Psoas muscle (tissue), 8 donors: ENCODE measurements around the gene CCNJ. TPM values are rescaled to one million over a fixed set of nuclear protein-coding genes. Genes with fewer than 3 reads are reported as not detected.

Experiments
- ATAC-seq, 4 donors: fragments of 200-7000 bp; cut with Tn5 transposase; one replicate each; pipeline ENCODE4 v1.9.1; 2020; ENCODE audit warnings: moderate library complexity in 3 of 4, mild to moderate bottlenecking in 2 of 4
- DNase-seq, 2 donors: peaks; one replicate each; pipeline ENCODE4 v3.0.0-alpha.2; 2020
- H3K27ac ChIP-seq: fragments of 200-600 bp; one replicate; pipeline ENCODE4 v1.8.0; 2022
- H3K27me3 ChIP-seq, 3 donors: fragments of 200-600 bp in 1 of 3; one replicate each; pipeline versions ENCODE4 v1.6.1 to v1.8.0; 2013 to 2022; ENCODE audit warnings: low read length in 2 of 3, mild to moderate bottlenecking in 2 of 3, moderate library complexity in 1 of 3; ENCODE audit not compliant: insufficient read depth in 3 of 3
- H3K36me3 ChIP-seq, 2 donors: fragments of 200-600 bp in 1 of 2; one replicate each; pipeline versions ENCODE4 v1.6.1 to v1.8.0; 2013 to 2022; ENCODE audit warnings: low read depth in 1 of 2, mild to moderate bottlenecking in 1 of 2, moderate library complexity in 1 of 2; ENCODE audit not compliant: insufficient read depth in 1 of 2
- H3K4me1 ChIP-seq: fragments of 200-600 bp; one replicate; pipeline ENCODE4 v1.8.0; 2022
- H3K4me3 ChIP-seq: fragments of 200-600 bp; one replicate; pipeline ENCODE4 v1.8.0; 2022; ENCODE audit warnings: mild to moderate bottlenecking
- H3K9me3 ChIP-seq: fragments of 200-600 bp; one replicate; pipeline ENCODE4 v1.8.0; 2022
- WGBS, 3 donors: extraction: QIAGEN DNeasy Blood & Tissue Kit; methylation state at CpG; one replicate each; pipeline versions ENCODE4 v1.1.6 to v1.1.7; 2013; 5-methylcytosine and 5-hydroxymethylcytosine counted together
- intact Hi-C, 2 donors: fragments of 100-400 bp; cut with DNase I; formaldehyde crosslinking; loops; one replicate each; pipeline versions ENCODE4 v1.11.0 to v1.14.2; 2022
- polyA plus RNA-seq, 3 donors: library from polyadenylated mRNA; stranded (reverse); fragments of 200-250 nt; gene quantifications; one replicate each; pipeline ENCODE4 v1.2.3, GENCODE V29; 2013
- total RNA-seq, 4 donors: library from RNA; stranded (reverse); fragmentation: NEBNext Ultra II Directional in 2 of 4; extraction: Animal tissue kit (Norgen Biotek cat#: 25700) in 2 of 4; gene quantifications; one replicate each; pipeline versions ENCODE4 v1.2.1 to v1.2.4, GENCODE V29; 2021 to 2023
- TF ChIP-seq, protein P1 (sequence below): fragments of 200-600 bp; IDR thresholded peaks from one replicate; pipeline ENCODE4 v1.8.0; 2022; ENCODE audit warnings: antibody characterized with exemption
- donor health status: healthy with polysubstance abuse.
- donor health status: DM: no; HTN: no; CAD: no; lungs with moderate emphysema.
- donor health status: Bipolar disorder and iron deficiency.
- donor health status: healthy.
- donor health status: DM: yes; HTN: yes; CAD: no.
- donor health status: DM: no; HTN: no; CAD: no.
- donor health status: DM: no; HTN: no; CAD: no.
- donor health status: DM: yes; HTN: yes; CAD: no.

Gene CCNJ
- total and polyA plus RNA-seq, 7 donors: 2.0 to 8.4 (median 4.8) TPM

DNA sequence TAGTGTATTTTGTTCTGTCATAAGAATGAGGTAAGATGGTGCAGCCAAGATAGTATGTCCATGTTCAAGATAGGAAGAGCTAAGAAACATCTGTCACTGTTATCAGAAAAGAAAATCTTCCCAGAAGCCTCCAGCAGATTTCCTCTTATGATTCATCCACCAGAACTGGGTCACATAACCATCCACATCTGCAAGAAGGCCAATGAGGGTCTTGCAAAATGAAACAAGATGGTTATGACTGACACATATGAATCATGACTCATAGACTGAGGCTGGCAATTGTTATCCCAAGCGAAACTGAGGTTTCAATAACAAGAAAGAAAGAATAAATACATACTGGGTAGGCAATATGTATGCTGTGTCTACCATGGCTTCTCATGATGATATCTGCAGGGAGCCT, 30.3 kb downstream of the CCNJ start:
- Histone ChIP-seq H3K9me3 (no peaks in the 10 kb centered on the region), H3K27ac (no peak overlapping the region), H3K4me1 (no peaks in the 10 kb centered on the region), H3K27me3 (no peaks in the 10 kb centered on the region), H3K4me3 (no peak overlapping the region), H3K36me3 (no peaks in the 10 kb centered on the region)
- DNase-seq: no peak
- TF ChIP-seq, protein P1, sequence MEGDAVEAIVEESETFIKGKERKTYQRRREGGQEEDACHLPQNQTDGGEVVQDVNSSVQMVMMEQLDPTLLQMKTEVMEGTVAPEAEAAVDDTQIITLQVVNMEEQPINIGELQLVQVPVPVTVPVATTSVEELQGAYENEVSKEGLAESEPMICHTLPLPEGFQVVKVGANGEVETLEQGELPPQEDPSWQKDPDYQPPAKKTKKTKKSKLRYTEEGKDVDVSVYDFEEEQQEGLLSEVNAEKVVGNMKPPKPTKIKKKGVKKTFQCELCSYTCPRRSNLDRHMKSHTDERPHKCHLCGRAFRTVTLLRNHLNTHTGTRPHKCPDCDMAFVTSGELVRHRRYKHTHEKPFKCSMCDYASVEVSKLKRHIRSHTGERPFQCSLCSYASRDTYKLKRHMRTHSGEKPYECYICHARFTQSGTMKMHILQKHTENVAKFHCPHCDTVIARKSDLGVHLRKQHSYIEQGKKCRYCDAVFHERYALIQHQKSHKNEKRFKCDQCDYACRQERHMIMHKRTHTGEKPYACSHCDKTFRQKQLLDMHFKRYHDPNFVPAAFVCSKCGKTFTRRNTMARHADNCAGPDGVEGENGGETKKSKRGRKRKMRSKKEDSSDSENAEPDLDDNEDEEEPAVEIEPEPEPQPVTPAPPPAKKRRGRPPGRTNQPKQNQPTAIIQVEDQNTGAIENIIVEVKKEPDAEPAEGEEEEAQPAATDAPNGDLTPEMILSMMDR: no peak
- WGBS, 3 donors: 83 to 93% (median 92%) methylated on average over 1 of the region's 1 CpG
- intact Hi-C loops: no loop called here
- no peak for ATAC-seq

DNA sequence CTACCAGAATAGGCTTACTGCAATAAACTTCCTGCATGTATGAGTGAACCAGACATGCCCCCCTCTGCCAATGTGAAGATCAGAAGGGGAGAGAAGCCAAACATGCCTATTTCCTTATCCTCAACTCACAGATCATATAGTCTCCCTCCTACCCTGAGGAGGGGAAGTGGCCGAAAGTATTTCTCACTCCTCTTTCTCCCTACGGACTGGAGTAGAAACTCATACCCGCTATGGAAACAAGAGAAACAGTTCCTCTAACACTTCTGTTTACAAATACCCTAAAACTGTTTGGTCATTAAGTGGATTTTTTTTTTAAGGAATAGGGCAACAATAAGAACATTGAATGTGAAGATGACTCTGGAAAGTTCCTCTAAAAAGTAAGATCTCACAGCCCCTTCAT, 31.4 kb downstream of the CCNJ start:
- no peaks in the 10 kb centered on the region for H3K9me3 ChIP-seq
- H3K4me1 ChIP-seq: no peaks in the 10 kb centered on the region
- DNase-seq: no peak
- no peak for ATAC-seq
- 88 to 95% (median 93%) methylated on average over 3 of the region's 3 CpGs for WGBS, 3 donors
- no peaks in the 10 kb centered on the region for H3K36me3 ChIP-seq
- TF ChIP-seq, protein P1: no peak
- H3K4me3 ChIP-seq: no peak overlapping the region
- no peak overlapping the region for H3K27ac ChIP-seq
- H3K27me3 ChIP-seq: no peaks in the 10 kb centered on the region
- intact Hi-C loops: no loop called here

DNA sequence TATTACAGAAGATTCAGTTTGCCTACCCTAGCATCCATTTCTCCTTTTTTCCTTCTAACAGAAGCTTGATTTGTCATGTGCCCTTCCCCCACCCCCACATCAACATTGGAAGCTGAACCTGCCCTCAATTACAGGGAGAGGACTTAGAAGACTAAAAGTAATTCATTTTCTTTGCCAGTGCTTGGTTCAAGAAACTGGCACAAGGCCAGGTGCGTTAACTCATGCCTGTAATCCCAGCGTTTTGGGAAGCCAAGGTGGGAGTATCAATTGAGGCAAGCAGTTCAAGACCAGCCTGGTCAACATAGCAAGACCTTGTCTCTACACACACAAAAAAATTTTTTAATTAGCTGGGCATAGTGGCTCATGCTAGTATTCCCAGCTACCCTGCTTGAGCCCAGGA, 32.6 kb downstream of the CCNJ start:
- Histone ChIP-seq H3K27me3 (no peaks in the 10 kb centered on the region), H3K36me3 (peaks cover 0 to 2% of the 10 kb centered on the region in 2 donors), H3K4me3 (no peak overlapping the region), H3K9me3 (no peaks in the 10 kb centered on the region), H3K4me1 (no peaks in the 10 kb centered on the region), H3K27ac (no peak overlapping the region)
- TF ChIP-seq, protein P1: no peak
- intact Hi-C loops: no loop called here
- WGBS, 3 donors: 28 to 48% (median 47%) methylated on average over 2 of the region's 2 CpGs
- no peak for ATAC-seq
- DNase-seq: no peak

DNA sequence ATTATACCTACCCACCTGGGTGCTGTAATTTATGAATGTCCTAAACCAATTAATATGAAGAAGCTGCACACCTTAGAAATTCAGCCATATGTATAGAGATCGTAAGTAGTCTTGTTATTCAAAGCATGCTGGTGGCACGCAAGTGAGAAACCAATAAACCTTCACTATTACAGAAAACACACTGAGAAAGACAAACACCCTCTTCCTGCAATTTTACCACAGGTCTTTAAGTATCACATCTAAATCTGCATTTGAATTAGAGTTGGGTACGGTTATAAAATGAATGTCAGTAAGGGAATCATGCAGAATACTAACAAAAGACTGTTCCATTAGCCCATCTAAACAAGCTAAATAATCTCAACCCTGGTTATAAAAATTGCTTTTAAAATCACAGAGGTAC, 33.8 kb downstream of the CCNJ start:
- H3K36me3 ChIP-seq: peaks cover 0 to 5% of the 10 kb centered on the region in 2 donors
- intact Hi-C loops: no loop called here

DNA sequence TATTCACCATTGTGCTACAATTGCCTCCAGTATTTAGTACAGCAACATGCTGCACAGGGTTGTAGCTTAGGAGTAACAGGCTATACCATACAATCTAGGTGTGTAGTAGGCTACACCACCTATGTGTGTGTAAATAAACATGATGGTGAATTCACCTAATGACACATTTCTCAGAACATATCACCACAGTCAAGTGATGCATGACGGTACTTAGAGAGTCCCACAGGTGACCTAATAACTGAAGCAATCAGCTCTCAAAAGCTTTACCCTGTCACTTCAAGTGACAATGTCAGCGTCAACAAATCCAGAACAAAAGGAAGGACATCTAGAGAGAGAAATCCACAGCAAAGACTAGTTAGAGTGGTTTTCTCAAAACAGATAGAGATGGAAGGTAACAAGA, 38.8 kb downstream of the CCNJ start:
- H3K36me3 ChIP-seq: peaks cover 0 to 15% of the 10 kb centered on the region in 2 donors
- H3K4me3 ChIP-seq: no peak overlapping the region
- WGBS, 3 donors: 94 to 100% (median 96%) methylated on average over 2 of the region's 2 CpGs
- no peak overlapping the region for H3K27ac ChIP-seq
- no peaks in the 10 kb centered on the region for H3K4me1 ChIP-seq
- no peaks in the 10 kb centered on the region for H3K27me3 ChIP-seq
- intact Hi-C loops: no loop called here
- H3K9me3 ChIP-seq: no peaks in the 10 kb centered on the region
- DNase-seq: no peak
- no peak for ATAC-seq
- TF ChIP-seq, protein P1: no peak

More for the DNA sequence above, 33.8 kb downstream of the CCNJ start:
- Histone ChIP-seq H3K27ac (no peak overlapping the region), H3K9me3 (no peaks in the 10 kb centered on the region), H3K27me3 (no peaks in the 10 kb centered on the region), H3K4me1 (no peaks in the 10 kb centered on the region), H3K4me3 (no peak overlapping the region)
- DNase-seq (no peak), ATAC-seq (no peak)
- TF ChIP-seq, protein P1: no peak
- WGBS, 3 donors: 81 to 89% (median 87%) methylated on average over 3 of the region's 3 CpGs
